Measurements from ENCODE around the gene TTC6.

GRCh38 chr14:37623426-37623951 lies 28.1 kb downstream of the TTC6 start:
- TF ChIP-seq CTCF (IDR thresholded peaks at IDR 0.05) (no peak), POLR2AphosphoS5 (IDR thresholded peaks at IDR 0.05) (no peak), EP300 (IDR thresholded peaks at IDR 0.05) (no peak), POLR2A (IDR thresholded peaks at IDR 0.05) (no peak)
